KBM-7 (cell line): ENCODE data around the gene MDK.
"Not testable (repeated sequence)": the region's sequence is repeated elsewhere in the genome, so short reads cannot be mapped to it uniquely, and the experiment has no call there.

Source experiments
- DNase-seq: peaks from one replicate; pipeline ENCODE4 v3.0.0-alpha.2; 2015
- in situ Hi-C: fragments of 300-500 bp; cut with MboI; formaldehyde crosslinking; loops from 2 replicates; pipeline ENCODE4 v1.14.3; 2020; ENCODE audit warnings: low sequenced_read_pairs, low pct_unique_long_range_greater_than_20kb, mixed read lengths

Gene MDK

DNA sequence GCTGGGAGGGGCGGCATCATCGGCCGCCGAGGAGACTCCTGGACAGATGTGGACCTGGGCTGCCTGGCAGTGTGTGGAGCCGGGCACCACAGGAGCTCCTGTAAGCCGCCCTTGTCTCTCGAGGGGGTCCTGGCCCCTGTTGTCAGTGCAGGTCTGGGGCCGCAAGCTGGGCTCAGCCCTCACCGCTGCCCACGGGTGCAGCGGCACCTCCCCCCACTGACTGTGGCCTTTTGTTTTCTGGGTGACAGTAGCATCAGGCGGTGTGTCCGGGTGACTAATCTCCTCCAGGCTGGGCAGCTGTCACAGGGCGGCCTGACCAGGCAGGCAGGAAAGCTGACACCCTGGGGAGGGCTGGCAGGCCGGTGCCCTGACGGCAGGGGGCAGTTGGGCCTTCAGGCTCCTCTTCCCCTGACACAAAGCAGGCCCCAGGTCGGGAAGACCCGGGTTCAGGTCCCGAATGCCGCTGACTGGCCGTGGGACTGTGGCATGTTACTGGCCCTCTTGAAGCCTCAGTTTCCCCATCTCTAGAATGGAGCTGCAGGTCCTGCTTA lies 17.9 kb upstream of the MDK start:
- no peak for DNase-seq
- in situ Hi-C loops: loop anchor here (25.0 kb wide), 1 partner anchor 799 kb away; no protein-coding TSS in a partner anchor

DNA sequence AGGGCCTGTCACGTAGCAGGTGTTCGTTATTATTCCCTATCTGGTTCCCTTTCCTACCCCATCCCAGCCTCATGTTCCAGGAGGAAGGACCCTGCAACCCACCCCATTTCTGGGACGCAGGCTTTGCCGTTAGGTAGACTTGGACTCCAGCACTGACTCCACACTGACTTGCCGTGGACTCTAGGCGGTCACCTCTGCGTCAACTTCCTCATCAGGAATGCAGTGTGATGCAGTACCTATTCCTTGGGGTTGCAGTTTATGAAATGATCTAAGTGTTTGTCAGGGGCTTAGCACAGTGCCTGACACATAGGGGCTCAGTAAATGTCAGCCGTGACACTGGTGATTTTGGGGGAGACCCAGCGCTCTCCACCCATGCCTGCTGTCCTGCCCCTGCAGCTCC lies 17.4 kb upstream of the MDK start:
- in situ Hi-C loops: loop anchor here (25.0 kb wide), 1 partner anchor 798 kb away; no protein-coding TSS in a partner anchor
- no peak for DNase-seq

DNA sequence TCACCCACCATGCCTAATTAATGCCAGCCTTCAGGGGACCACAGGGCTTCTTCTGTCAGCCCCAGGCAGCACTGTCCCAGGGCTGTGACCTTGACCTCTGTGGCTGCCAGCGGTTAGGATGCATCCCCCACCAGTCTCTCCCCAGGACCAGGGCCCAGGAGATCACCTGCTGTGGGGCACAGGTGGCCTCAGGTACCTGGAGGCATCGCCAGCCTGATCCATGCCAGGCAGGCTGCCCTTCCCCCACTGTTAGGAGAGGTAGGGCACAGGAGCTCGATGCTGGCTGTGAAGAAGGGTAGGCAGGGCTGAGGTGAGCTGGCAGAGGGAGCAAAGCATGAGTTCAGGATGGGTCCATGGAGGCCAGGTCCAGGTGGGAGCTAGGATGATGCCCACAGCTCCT lies 16.7 kb upstream of the MDK start:
- in situ Hi-C loops: loop anchor here (25.0 kb wide), 1 partner anchor 798 kb away; no protein-coding TSS in a partner anchor

DNA sequence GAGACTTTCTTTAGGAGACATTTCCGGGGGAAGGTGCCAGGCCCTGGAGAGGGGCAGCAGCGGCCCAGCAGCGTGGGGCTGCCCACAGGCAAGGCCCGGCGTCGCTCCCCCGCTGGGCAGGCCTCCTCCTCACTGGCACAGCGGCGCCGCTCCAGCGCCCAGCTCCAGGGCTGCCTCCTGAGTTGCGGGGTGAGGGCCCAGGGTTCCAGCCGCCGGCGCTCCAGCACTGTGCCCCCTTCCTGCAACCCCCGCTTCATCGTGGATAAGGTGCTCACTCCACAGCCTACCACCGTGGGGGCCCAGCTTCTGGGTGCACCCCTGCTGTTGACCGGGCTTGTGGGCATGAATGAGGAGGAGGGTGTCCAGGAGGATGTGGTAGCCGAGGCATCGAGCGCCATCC lies 15.2 kb upstream of the MDK start:
- in situ Hi-C loops: loop anchor here (25.0 kb wide), 1 partner anchor 796 kb away; no protein-coding TSS in a partner anchor
- DNase-seq: no peak

More for the DNA sequence above, 16.7 kb upstream of the MDK start:
- DNase-seq: no peak

DNA sequence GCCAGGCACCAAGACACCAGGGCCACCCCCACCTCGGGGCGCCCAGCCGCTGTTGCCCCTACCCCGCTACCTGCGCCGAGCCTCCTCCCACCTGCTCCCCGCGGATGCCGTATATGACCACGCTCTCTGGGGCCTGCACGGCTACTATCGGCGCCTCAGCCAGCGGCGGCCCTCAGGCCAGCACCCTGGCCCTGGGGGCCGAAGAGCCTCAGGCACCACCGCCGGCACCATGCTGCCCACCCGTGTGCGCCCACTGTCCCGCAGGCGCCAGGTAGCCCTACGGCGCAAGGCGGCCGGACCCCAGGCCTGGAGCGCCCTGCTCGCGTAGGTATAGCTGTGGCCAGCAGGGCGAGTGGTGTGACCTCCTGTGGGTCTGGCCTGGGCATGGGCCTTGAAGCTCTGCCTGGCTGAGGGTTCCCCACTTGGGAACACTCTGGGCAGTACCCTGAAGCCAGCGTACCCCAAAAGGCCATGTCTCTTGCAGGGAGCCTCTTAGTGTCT lies 14.8 kb upstream of the MDK start:
- in situ Hi-C loops: loop anchor here (25.0 kb wide), 1 partner anchor 796 kb away; no protein-coding TSS in a partner anchor
- DNase-seq: no peak

DNA sequence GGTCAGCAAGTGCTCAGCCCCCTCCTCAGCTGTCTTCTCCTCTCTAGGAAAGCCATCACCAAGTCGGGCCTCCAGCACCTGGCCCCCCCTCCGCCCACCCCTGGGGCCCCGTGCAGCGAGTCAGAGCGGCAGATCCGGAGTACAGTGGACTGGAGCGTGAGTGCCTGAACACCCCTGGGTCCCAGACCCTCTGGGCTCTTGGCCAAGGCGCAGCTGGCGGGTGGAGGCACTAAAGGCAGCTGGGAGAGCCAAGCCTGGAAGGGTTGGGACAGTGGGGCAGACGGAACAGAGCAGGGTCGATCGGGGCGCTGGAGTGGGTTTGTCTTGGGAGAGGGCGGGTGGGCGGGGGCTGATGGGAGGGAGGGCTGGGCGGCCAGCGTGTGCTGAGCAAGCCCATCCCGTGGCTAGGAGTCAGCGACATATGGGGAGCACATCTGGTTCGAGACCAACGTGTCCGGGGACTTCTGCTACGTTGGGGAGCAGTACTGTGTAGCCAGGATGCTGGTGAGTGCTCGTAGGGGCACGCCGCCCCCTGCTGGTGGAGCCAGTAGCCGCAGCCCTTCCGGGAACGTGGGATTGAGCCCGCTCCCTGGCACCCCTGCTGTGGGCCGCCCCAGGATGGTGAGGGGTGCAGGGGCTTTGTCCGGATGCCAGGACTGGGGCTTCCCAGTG lies 14.1 kb upstream of the MDK start:
- peak; percentile 69 for DNase-seq
- in situ Hi-C loops: loop anchor here (25.0 kb wide), 1 partner anchor 795 kb away; no protein-coding TSS in a partner anchor

DNA sequence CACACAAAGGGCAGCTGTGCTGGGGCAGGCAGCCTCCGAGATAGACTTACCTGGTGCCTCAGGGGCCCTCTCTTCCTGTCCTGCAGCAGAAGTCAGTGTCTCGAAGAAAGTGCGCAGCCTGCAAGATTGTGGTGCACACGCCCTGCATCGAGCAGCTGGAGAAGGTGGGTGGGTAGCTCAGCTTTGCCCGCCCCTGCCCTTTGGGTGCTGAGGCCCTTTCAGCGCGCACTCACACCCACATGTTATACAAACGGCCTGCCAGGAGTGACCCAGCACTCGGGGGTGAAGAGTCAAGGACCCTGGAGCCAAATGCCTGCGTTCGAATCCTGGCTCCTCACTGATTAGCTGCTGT lies 13.6 kb upstream of the MDK start:
- DNase-seq: no peak
- in situ Hi-C loops: loop anchor here (25.0 kb wide), 1 partner anchor 794 kb away; no protein-coding TSS in a partner anchor

DNA sequence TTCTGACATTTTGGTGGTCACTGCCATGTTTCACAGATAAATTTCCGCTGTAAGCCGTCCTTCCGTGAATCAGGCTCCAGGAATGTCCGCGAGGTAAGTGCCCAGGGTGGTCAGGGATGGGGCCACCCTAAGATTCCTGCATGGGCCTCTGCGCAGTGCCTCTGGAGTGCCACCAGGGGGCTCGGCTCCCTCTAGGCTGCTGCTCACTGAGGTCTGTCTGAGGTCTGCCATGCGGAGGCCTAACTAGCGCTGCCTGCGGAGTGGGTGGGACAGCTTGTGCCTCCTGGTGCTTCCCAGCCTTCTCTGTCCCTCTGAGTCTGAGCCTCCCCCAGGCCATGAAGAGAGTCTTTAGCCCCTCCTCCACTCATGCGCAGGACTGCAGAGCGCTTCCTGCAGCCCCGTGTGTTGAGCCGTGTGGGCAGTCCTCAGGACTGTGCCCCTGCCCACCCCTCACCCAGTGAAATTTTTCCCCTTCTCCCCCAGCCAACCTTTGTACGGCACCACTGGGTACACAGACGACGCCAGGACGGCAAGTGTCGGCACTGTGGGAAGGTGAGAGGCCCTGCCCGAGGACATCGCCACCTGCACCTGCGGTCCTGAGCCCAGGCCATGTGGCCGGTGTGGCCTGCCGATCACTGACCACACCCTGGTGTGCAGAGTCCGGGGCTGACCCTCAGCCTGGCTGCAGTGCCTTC lies 11.9 kb upstream of the MDK start:
- DNase-seq: peak; percentile 73
- in situ Hi-C loops: loop anchor here (25.0 kb wide), 1 partner anchor 793 kb away; no protein-coding TSS in a partner anchor

DNA sequence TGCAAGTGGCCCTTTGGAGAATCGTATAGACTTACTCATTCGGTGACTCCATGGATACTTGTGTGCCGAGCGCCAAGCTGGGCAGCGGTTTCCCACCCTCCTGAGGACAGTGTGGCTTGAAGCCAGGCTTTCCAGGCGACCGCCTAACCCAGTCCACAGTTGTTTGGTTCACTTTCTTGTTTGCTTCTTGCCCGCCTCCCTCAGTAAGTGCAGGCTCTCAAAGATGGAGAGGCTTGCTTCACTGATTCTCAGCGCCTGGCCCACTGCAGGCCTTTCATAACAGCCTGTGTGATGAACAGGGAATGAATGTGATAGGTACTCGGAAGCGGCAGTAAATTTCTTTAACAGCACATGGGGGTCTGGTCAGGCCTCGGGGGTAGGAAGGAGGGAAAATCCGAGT lies 11.2 kb upstream of the MDK start:
- in situ Hi-C loops: loop anchor here (25.0 kb wide), 1 partner anchor 792 kb away; no protein-coding TSS in a partner anchor
- no peak for DNase-seq

DNA sequence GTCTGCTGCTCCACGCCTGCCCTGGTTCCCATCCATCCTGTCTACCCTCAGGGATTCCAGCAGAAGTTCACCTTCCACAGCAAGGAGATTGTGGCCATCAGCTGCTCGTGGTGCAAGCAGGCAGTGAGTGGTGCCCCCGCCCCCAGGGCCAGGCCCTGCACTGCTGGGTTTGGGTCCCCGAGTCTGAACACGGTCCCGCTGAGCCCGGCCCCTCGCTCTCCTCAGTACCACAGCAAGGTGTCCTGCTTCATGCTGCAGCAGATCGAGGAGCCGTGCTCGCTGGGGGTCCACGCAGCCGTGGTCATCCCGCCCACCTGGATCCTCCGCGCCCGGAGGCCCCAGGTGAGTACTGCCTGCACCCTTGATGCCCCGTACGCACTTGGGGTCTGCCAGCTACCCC lies 10.2 kb upstream of the MDK start:
- in situ Hi-C loops: loop anchor here (25.0 kb wide), 1 partner anchor 791 kb away; no protein-coding TSS in a partner anchor
- DNase-seq: not testable (repeated sequence)

DNA sequence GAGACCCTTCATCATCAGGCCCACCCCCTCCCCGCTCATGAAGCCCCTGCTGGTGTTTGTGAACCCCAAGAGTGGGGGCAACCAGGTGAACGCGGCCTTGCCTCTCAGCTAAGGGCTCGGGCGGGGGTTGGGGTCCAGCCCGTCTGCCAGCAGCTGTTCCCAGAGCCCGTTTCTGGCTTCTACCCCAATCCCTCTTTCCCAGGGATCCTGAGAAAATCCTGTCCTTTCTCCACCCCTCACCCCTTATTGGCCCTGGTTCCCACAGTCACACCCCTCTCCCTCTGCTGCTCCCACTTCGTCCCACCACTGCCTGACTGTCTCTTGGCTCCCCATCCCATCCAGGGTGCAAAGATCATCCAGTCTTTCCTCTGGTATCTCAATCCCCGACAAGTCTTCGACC lies 9.4 kb upstream of the MDK start:
- in situ Hi-C loops: loop anchor here (25.0 kb wide), 1 partner anchor 790 kb away; no protein-coding TSS in a partner anchor

DNA sequence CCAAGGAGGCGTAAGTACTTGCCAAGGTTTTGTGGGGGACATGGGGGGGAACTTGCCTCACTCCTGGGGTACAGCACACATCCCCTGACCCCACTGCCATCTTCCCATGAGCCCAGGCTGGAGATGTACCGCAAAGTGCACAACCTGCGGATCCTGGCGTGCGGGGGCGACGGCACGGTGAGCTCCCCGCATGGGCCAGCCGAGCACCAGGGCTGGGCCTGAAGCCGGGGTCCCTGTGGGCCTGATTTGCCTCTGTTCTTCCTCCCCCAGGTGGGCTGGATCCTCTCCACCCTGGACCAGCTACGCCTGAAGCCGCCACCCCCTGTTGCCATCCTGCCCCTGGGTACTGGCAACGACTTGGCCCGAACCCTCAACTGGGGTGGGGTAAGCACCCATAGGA lies 9.0 kb upstream of the MDK start:
- in situ Hi-C loops: loop anchor here (25.0 kb wide), 1 partner anchor 790 kb away; no protein-coding TSS in a partner anchor
- not testable (repeated sequence) for DNase-seq

More for the DNA sequence above, 9.4 kb upstream of the MDK start:
- DNase-seq: no peak

DNA sequence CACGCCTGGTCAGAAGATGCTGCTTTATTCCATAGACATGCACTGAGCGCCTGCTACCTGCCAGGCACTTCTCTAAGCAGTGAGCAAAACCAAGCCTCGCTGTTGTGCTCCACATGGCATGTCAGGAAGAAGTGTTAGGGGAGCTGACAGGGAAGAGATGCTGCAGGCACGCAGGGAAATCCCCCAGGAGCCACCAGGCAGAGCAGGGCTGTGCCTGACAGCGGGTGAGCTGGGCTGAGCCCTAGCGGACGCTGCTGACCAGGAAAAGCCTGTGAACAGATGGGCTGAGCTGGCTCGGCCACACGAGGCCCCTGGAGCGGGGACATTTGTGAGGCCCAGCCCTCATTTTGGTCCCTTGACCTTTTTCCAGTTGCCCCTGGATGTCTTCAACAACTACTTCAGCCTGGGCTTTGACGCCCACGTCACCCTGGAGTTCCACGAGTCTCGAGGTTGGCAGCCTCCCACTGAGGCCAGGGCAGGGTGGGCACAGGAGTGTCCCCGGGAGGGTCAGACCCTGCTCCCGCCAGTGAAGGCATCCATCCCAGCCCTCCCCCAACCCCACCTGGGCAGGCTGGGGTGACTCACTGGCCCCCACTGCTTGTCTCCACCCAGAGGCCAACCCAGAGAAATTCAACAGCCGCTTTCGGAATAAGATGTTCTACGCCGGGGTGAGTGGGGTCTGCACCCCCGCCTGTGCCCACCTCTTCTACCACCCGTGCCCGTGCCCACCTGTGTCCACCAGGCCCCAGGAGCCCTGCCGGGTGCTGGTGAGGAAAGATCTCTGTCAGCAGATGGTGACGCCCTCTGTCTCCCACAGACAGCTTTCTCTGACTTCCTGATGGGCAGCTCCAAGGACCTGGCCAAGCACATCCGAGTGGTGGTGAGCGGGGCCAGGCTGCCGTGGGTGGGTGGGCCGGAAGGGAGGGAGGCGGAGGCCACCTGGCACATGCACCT lies 7.4 kb upstream of the MDK start:
- no peak for DNase-seq
- in situ Hi-C loops: loop anchor here (25.0 kb wide), 1 partner anchor 788 kb away; no protein-coding TSS in a partner anchor

DNA sequence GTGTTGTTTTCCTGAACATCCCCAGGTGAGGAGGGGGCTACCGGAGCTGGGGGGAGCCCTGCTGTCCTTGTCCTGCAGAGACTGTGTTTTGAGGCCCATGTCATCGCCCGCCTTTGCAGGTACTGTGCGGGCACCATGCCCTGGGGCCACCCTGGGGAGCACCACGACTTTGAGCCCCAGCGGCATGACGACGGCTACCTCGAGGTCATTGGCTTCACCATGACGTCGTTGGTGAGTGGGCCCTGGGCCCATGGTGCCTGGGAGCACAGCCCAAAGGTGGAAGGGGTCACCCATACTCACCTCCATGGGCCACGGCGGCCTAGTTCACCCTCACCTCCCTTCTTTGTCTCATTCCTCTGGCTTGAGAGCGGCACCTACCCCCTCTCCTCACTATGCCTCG lies 6.7 kb upstream of the MDK start:
- in situ Hi-C loops: loop anchor here (25.0 kb wide), 1 partner anchor 787 kb away; no protein-coding TSS in a partner anchor
- DNase-seq: no peak

DNA sequence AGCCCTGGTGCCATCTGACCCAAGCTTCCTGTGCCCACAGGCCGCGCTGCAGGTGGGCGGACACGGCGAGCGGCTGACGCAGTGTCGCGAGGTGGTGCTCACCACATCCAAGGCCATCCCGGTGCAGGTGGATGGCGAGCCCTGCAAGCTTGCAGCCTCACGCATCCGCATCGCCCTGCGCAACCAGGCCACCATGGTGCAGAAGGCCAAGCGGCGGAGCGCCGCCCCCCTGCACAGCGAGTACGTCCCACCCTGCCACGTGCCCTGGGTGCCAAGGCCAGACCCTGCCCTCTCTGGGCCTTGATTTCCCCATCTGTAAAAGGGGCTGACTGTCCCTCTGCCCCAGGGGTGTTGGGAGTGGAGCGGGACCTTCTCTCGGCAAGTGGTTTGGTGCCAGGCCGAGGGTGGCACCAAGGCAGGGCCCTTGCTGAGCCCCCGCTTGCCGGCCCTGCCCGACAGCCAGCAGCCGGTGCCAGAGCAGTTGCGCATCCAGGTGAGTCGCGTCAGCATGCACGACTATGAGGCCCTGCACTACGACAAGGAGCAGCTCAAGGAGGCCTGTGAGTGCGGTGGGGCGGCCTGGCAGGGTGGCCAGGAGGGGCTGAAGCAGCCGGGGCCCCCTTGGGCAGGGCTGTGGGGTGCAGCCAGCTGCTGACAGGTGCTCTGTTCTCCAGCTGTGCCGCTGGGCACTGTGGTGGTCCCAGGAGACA lies 5.9 kb upstream of the MDK start:
- no peak for DNase-seq
- in situ Hi-C loops: no loop called here

DNA sequence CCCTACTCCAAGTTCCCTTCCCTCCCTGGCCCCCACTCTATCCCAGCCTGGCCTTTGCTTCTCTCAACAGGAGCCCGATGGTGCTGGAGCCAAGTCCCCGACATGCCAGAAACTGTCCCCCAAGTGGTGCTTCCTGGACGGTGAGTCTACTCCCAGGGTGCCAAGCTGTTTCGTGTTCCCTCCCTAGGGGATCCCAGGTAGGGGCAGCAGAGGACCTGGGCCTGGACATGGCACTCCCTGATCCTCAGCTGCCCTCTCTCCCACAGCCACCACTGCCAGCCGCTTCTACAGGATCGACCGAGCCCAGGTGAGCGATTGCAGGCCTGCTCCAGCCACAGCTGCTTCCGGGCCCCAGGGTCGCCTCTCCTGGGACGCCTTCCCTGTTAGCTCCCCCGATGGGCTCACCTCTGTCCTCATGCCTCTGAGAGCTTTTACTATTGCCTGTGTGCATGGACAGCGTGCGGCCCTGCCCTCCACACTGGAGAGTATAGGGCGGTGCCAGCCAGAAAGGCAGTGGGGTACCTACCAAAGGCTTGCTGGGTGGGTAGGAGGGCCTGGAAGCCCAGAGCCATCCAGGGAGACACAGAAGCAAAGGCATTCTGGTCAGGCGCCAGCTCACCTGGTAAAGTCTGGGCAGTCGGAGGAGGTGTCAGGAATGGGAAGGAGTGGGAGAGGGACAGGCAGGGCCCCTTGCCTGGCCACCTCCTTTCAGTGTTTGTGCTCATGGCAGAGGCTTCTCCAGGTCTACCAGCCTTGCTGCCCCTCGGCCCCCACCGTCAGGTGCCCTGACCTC lies 5.0 kb upstream of the MDK start:
- DNase-seq: no peak
- in situ Hi-C loops: no loop called here

DNA sequence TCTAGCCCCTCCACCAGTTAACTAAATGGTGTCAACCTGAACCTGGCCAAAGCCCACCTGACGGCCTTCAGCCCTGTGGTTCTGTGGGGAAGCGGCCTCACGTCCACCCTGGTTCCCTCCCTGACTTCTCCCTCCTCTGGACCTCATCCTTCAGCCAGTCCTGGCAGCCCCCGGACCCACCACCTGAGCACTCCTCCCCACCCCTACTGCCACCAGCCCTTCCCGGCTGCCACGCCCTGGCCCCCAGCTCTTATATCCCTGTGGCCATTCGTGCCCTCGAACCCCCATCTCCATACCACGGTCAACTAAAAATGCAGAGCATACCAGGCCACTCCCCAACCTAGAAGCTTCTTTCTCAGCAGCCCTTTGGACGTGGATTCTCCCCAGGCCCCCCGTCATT lies 4.2 kb upstream of the MDK start:
- in situ Hi-C loops: no loop called here
- no peak for DNase-seq
